GM18858 (cell line): ENCODE data around the gene FBH1.
"Not testable (repeated sequence)": the region's sequence is repeated elsewhere in the genome, so short reads cannot be mapped to it uniquely, and the experiment has no call there.

Experiments
- ATAC-seq: cut with Tn5 transposase; IDR thresholded peaks from one replicate; pipeline ENCODE4 v1.9.1; 2021; ENCODE audit not compliant: unreplicated experiment

FBH1 gene

GRCh38 chr10:5938291-5938690 is 48.2 kb downstream of the FBH1 start:
- ATAC-seq, result no peak

GRCh38 chr10:5940807-5941218 is 50.8 kb downstream of the FBH1 start:
- ATAC-seq, result no peak

GRCh38 chr10:5941579-5941978 is 51.5 kb downstream of the FBH1 start:
- ATAC-seq, result no peak

GRCh38 chr10:5942001-5942400 is 52.0 kb downstream of the FBH1 start:
- no peak for ATAC-seq

- no peak for ATAC-seq
Observed at GRCh38 chr10:5942474-5942873, 52.4 kb downstream of the FBH1 start.

- no peak for ATAC-seq
Observed at GRCh38 chr10:5943536-5943935, 53.5 kb downstream of the FBH1 start.

- no peak for ATAC-seq
Observed at GRCh38 chr10:5944389-5945189, 54.5 kb downstream of the FBH1 start.

GRCh38 chr10:5945190-5945509 is 55.1 kb downstream of the FBH1 start:
- ATAC-seq, result no peak

GRCh38 chr10:5945561-5946418 is 55.7 kb downstream of the FBH1 start:
- no peak for ATAC-seq

- ATAC-seq, result not testable (repeated sequence)
Observed at GRCh38 chr10:5946419-5946775, 56.4 kb downstream of the FBH1 start.

- ATAC-seq, result no peak
Observed at GRCh38 chr10:5946786-5947185, 56.7 kb downstream of the FBH1 start.

GRCh38 chr10:5947471-5948207 is 57.6 kb downstream of the FBH1 start:
- ATAC-seq, result no peak

GRCh38 chr10:5948208-5948585 is 58.2 kb downstream of the FBH1 start:
- no peak for ATAC-seq

GRCh38 chr10:5949009-5949759 is 59.1 kb downstream of the FBH1 start:
- no peak for ATAC-seq

GRCh38 chr10:5951167-5951711 is 61.2 kb downstream of the FBH1 start:
- ATAC-seq, result no peak

GRCh38 chr10:5951721-5952407 is 61.8 kb downstream of the FBH1 start:
- no peak for ATAC-seq

- ATAC-seq, result no peak
Observed at GRCh38 chr10:5952731-5953385, 62.8 kb downstream of the FBH1 start.

- ATAC-seq, result no peak
Observed at GRCh38 chr10:5953676-5954075, 63.6 kb downstream of the FBH1 start.

GRCh38 chr10:5956146-5956936 is 66.3 kb downstream of the FBH1 start:
- ATAC-seq, result no peak
